Measurements from ENCODE around the gene CFAP97D2.

DNA sequence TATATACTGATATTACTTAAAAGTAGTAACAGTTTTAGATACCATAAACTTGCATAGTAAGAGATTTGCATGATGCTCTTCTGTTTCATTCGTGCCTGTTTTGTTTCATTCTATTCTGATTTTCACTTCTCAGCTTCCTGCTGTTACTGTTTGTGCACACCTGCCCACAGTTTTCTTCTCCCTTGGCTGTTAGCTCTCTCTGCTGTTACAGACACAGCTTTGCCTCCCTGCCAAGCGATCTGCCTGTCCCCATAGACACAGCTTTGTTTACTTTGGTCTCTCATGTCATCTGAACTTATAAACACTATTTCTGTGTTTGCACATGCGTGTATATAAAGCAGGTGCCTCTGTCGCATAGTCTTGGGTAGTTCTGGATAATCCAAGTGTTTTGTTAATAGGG is 80.9 kb downstream of the CFAP97D2 start:
- TF ChIP-seq, protein P1, sequence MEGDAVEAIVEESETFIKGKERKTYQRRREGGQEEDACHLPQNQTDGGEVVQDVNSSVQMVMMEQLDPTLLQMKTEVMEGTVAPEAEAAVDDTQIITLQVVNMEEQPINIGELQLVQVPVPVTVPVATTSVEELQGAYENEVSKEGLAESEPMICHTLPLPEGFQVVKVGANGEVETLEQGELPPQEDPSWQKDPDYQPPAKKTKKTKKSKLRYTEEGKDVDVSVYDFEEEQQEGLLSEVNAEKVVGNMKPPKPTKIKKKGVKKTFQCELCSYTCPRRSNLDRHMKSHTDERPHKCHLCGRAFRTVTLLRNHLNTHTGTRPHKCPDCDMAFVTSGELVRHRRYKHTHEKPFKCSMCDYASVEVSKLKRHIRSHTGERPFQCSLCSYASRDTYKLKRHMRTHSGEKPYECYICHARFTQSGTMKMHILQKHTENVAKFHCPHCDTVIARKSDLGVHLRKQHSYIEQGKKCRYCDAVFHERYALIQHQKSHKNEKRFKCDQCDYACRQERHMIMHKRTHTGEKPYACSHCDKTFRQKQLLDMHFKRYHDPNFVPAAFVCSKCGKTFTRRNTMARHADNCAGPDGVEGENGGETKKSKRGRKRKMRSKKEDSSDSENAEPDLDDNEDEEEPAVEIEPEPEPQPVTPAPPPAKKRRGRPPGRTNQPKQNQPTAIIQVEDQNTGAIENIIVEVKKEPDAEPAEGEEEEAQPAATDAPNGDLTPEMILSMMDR (IDR thresholded peaks at IDR 0.05) = no peak
- TF ChIP-seq POLR2A (IDR thresholded peaks at IDR 0.05; ENCODE audit: low read depth) (no peak), EP300 (IDR thresholded peaks at IDR 0.05) (no peak)
